WTC11 (cell line): Measurements from ENCODE around the gene S100A8. TPM values are rescaled to one million over a fixed set of nuclear protein-coding genes. Genes with fewer than 3 reads are reported as not detected.
A peak's percentile ranks its signal among the peaks of the same experiment; 100 is the strongest.

ENCODE experiments used
- AFF4 ChIP-seq: sonication (generic); formaldehyde crosslinking; IDR thresholded peaks from 2 replicates; pipeline ENCODE4 v1.8.1; 2023; ENCODE audit warnings: mild to moderate bottlenecking, missing genetic modification reagents, borderline replicate concordance
- AR ChIP-seq: fragments of 250-450 bp; sonication (Bioruptor Pico); IDR thresholded peaks from 2 replicates; pipeline ENCODE4 v1.9.0; 2021; ENCODE audit warnings: mild to moderate bottlenecking
- ARID4B ChIP-seq: sonication (generic); formaldehyde crosslinking; IDR thresholded peaks from 2 replicates; pipeline ENCODE4 v1.8.0; 2023; ENCODE audit warnings: missing genetic modification reagents, mild to moderate bottlenecking, borderline replicate concordance
- CDX4 ChIP-seq: fragments of 250-450 bp; sonication (Bioruptor Pico); IDR thresholded peaks from 2 replicates; pipeline ENCODE4 v1.9.0; 2021; ENCODE audit warnings: moderate library complexity, mild to moderate bottlenecking, inconsistent platforms, borderline replicate concordance
- CREM ChIP-seq: sonication (generic); formaldehyde crosslinking; IDR thresholded peaks from 2 replicates; pipeline ENCODE4 v1.8.1; 2022; ENCODE audit warnings: mild to moderate bottlenecking, missing genetic modification reagents, moderate library complexity
- E2F1 ChIP-seq: sonication (generic); formaldehyde crosslinking; IDR thresholded peaks from 2 replicates; pipeline ENCODE4 v1.8.0; 2022; ENCODE audit warnings: mild to moderate bottlenecking, missing genetic modification reagents
- ELF4 ChIP-seq: sonication (generic); formaldehyde crosslinking; IDR thresholded peaks from 2 replicates; pipeline ENCODE4 v1.8.1; 2022; ENCODE audit warnings: low read depth, mild to moderate bottlenecking, moderate library complexity, missing genetic modification reagents
- ETV6 ChIP-seq: sonication (generic); formaldehyde crosslinking; IDR thresholded peaks from 2 replicates; pipeline ENCODE4 v1.8.1; 2022; ENCODE audit warnings: mild to moderate bottlenecking, missing genetic modification reagents
- GABPB1 ChIP-seq: sonication (generic); formaldehyde crosslinking; IDR thresholded peaks from 2 replicates; pipeline ENCODE4 v1.8.1; 2023; ENCODE audit warnings: mild to moderate bottlenecking, missing genetic modification reagents
- NFYB ChIP-seq: sonication (generic); formaldehyde crosslinking; conservative IDR thresholded peaks from 2 replicates; pipeline ENCODE4 v1.8.0; 2022; ENCODE audit warnings: low read depth, missing genetic modification reagents
- NR1H2 ChIP-seq: sonication (generic); formaldehyde crosslinking; IDR thresholded peaks from 2 replicates; pipeline ENCODE4 v1.9.0; 2021; ENCODE audit warnings: mild to moderate bottlenecking, moderate library complexity, missing genetic modification reagents
- NR2C2 ChIP-seq: sonication (generic); formaldehyde crosslinking; IDR thresholded peaks from 2 replicates; pipeline ENCODE4 v1.8.0; 2022; ENCODE audit warnings: mild to moderate bottlenecking, missing genetic modification reagents
- PREB ChIP-seq: sonication (generic); formaldehyde crosslinking; IDR thresholded peaks from 2 replicates; pipeline ENCODE4 v1.8.1; 2022; ENCODE audit warnings: mild to moderate bottlenecking, missing genetic modification reagents, moderate library complexity, borderline replicate concordance
- STAT6 ChIP-seq: sonication (generic); formaldehyde crosslinking; conservative IDR thresholded peaks from 2 replicates; pipeline ENCODE4 v1.8.1; 2023; ENCODE audit warnings: mild to moderate bottlenecking, low read depth, missing genetic modification reagents, moderate library complexity
- USF2 ChIP-seq: sonication (generic); formaldehyde crosslinking; IDR thresholded peaks from 2 replicates; pipeline ENCODE4 v1.8.1; 2023; ENCODE audit warnings: mild to moderate bottlenecking, missing genetic modification reagents, moderate library complexity
- ZBTB43 ChIP-seq: sonication (generic); formaldehyde crosslinking; IDR thresholded peaks from 2 replicates; pipeline ENCODE4 v1.8.1; 2023; ENCODE audit warnings: mild to moderate bottlenecking, missing genetic modification reagents
- ZNF263 ChIP-seq: sonication (generic); formaldehyde crosslinking; IDR thresholded peaks from 2 replicates; pipeline ENCODE4 v1.8.1; 2022; ENCODE audit warnings: low read depth, mild to moderate bottlenecking, moderate library complexity, missing genetic modification reagents
- ZNF396 ChIP-seq: fragments of 250-450 bp; sonication (Bioruptor Pico); IDR thresholded peaks from 2 replicates; pipeline ENCODE4 v1.8.0; 2021; ENCODE audit warnings: mild to moderate bottlenecking, moderate library complexity, borderline replicate concordance
- ZNF671 ChIP-seq: fragments of 250-450 bp; sonication (Bioruptor Pico); IDR thresholded peaks from 2 replicates; pipeline ENCODE4 v1.8.0; 2021; ENCODE audit warnings: mild to moderate bottlenecking
- total RNA-seq: library from RNA; stranded (reverse); gene quantifications from 3 replicates; pipeline ENCODE4 v1.2.3, GENCODE V29; 2021

S100A8 gene
- total RNA-seq, 1 experiment from 2014 or later = not detected

GRCh38 chr1:153404768-153405167 is 13.9 kb upstream of the S100A8 start (continued):
- no peak for TF ChIP-seq AR
- no peak for TF ChIP-seq PREB
- TF ChIP-seq STAT6 (CRISPR knock-in tag) = no peak
- TF ChIP-seq ZNF263 (CRISPR knock-in tag) = no peak
- no peak for TF ChIP-seq CDX4
- 0 out of 2 replicates have a peak, but pooled peaks have one; percentile 50 for TF ChIP-seq ETV6 (CRISPR knock-in tag)
- peak; percentile 77 for TF ChIP-seq USF2 (CRISPR knock-in tag)
- peak; percentile 78; the same call in 1 of the 2 replicates for TF ChIP-seq E2F1 (CRISPR knock-in tag)
- 0 out of 2 replicates have a peak, but pooled peaks have one; percentile 72 for TF ChIP-seq ARID4B (CRISPR knock-in tag)
- no peak for TF ChIP-seq GABPB1 (CRISPR knock-in tag)
- TF ChIP-seq ELF4 (CRISPR knock-in tag) = no peak
- 0 out of 2 replicates have a peak, but pooled peaks have one; percentile 45 for TF ChIP-seq AFF4 (CRISPR knock-in tag)
- no peak for TF ChIP-seq ZNF671 (CRISPR knock-in tag)
- TF ChIP-seq CREM (CRISPR knock-in tag) = peak; percentile 68; the same call in 1 of the 2 replicates
- TF ChIP-seq NR1H2 (CRISPR knock-in tag) = no peak
- 0 out of 2 replicates have a peak, but pooled peaks have one; percentile 26 for TF ChIP-seq NFYB
- TF ChIP-seq ZNF396 (CRISPR knock-in tag) = no peak
- TF ChIP-seq NR2C2 (CRISPR knock-in tag) = peak; percentile 56; the same call in 1 of the 2 replicates
- peak; percentile 82; the same call in 1 of the 2 replicates for TF ChIP-seq ZBTB43 (CRISPR knock-in tag)
